B cell (primary cell): ENCODE measurements around the gene GTF3C4. TPM values are rescaled to one million over a fixed set of nuclear protein-coding genes. Genes with fewer than 3 reads are reported as not detected.

Experiments
- ATAC-seq: fragments of 200-7000 bp; cut with Tn5 transposase; one replicate; pipeline ENCODE4 v1.10.0; 2021; ENCODE audit warnings: low read depth, mild to moderate bottlenecking, moderate number of reproducible peaks, moderate library complexity
- CTCF ChIA-PET: fragments of 350-600 bp; sonication (Branson Sonifier 250); formaldehyde crosslinking; loops from one replicate; lab custom pipeline; 2021; ENCODE audit warnings: antibody characterized with exemption, inconsistent platforms; lab: Charles Lee
- POLR2A ChIA-PET: fragments of 350-600 bp; sonication (Branson Sonifier 250); formaldehyde crosslinking; loops from one replicate; lab custom pipeline; 2021; ENCODE audit warnings: antibody characterized with exemption; lab: Charles Lee
- DNase-seq: peaks from one replicate; pipeline ENCODE4 v3.0.0; 2013
- H2AFZ ChIP-seq: 2 replicates; pipeline ENCODE4 v1.6.1; 2012; ENCODE audit warnings: mild to moderate bottlenecking, low read depth, low read length; ENCODE audit not compliant: insufficient read depth, poor library complexity, severe bottlenecking
- H3K27ac ChIP-seq, 2 donors: 1 replicate in 1 of 2; 2 replicates in 1 of 2; pipeline ENCODE4 v1.5.1; 2012 to 2013; ENCODE audit warnings: low read length in 2 of 2, mild to moderate bottlenecking in 2 of 2, moderate library complexity in 1 of 2
- H3K27me3 ChIP-seq, 4 experiments: fragments of 200-600 bp in 1 of 4; sonication (generic) in 1 of 4; replicated peaks in 1 of 4; 1 replicate in 2 of 4; 2 replicates in 2 of 4; pipeline versions ENCODE4 v1.6.1 to v1.7.0; 2013 to 2016; ENCODE audit warnings: low read length in 3 of 4, mild to moderate bottlenecking in 2 of 4, mixed read lengths in 1 of 4, moderate library complexity in 1 of 4; ENCODE audit not compliant: insufficient read depth in 4 of 4, control insufficient read depth in 3 of 4; ENCODE audit errors: control extremely low read depth in 1 of 4
- H3K36me3 ChIP-seq, 2 experiments: replicated peaks in 1 of 2; 1 replicate in 1 of 2; 2 replicates in 1 of 2; pipeline versions ENCODE4 v1.6.1 to v1.7.1; 2013; ENCODE audit warnings: low read length in 1 of 2; ENCODE audit not compliant: insufficient read depth in 2 of 2, control insufficient read depth in 1 of 2; ENCODE audit errors: control extremely low read depth in 1 of 2, extremely low read depth in 1 of 2
- H3K4me1 ChIP-seq, 2 donors: fragments of 200-600 bp in 1 of 2; sonication (generic) in 1 of 2; 1 replicate in 1 of 2; 2 replicates in 1 of 2; pipeline versions ENCODE4 v1.5.1 to v1.6.1; 2013 to 2017; ENCODE audit warnings: low read length in 2 of 2; ENCODE audit not compliant: control insufficient read depth in 2 of 2, insufficient read depth in 2 of 2
- H3K4me2 ChIP-seq: replicated peaks from 2 replicates; pipeline ENCODE3; 2012; ENCODE audit warnings: mild to moderate bottlenecking, low read depth, low read length; ENCODE audit not compliant: poor library complexity, severe bottlenecking
- H3K4me3 ChIP-seq, 5 experiments: fragments of 200-600 bp in 1 of 5; sonication (generic) in 1 of 5; 1 replicate in 3 of 5; 2 replicates in 2 of 5; pipeline versions ENCODE4 v1.5.1 to v1.7.0; 2011 to 2016; ENCODE audit warnings: low read length in 4 of 5, mild to moderate bottlenecking in 4 of 5, low read depth in 2 of 5, control low read depth in 1 of 5, moderate library complexity in 1 of 5; ENCODE audit not compliant: insufficient read depth in 1 of 5; ENCODE audit errors: control extremely low read depth in 1 of 5, extremely low read depth in 1 of 5
- H3K79me2 ChIP-seq: fragments of 200-600 bp; sonication (generic); one replicate; pipeline ENCODE4 v1.6.0; 2016; ENCODE audit warnings: low read length; ENCODE audit not compliant: control insufficient read depth, insufficient read depth
- H3K9ac ChIP-seq: fragments of 200-600 bp; sonication (generic); 2 replicates; pipeline ENCODE4 v1.6.1; 2017; ENCODE audit warnings: mild to moderate bottlenecking, low read length, moderate library complexity
- H3K9me3 ChIP-seq, 3 donors: one replicate each; pipeline versions ENCODE4 v1.6.1 to v1.7.1; 2013; ENCODE audit warnings: low read length in 2 of 3; ENCODE audit not compliant: control insufficient read depth in 2 of 3, insufficient read depth in 1 of 3; ENCODE audit errors: control extremely low read depth in 1 of 3
- H4K20me1 ChIP-seq: 2 replicates; pipeline ENCODE4 v1.6.0; 2012; ENCODE audit warnings: mild to moderate bottlenecking, low read length; ENCODE audit not compliant: insufficient read depth, control insufficient read depth, poor library complexity, severe bottlenecking
- H3K27ac Mint-ChIP-seq: one replicate; pipeline ENCODE4 v1.8.0; 2021; ENCODE audit warnings: mixed read lengths
- H3K27me3 Mint-ChIP-seq: one replicate; pipeline ENCODE4 v1.8.0; 2021; ENCODE audit warnings: mixed read lengths
- H3K4me1 Mint-ChIP-seq: one replicate; pipeline ENCODE4 v1.8.0; 2021; ENCODE audit warnings: mixed read lengths
- H3K4me3 Mint-ChIP-seq: one replicate; pipeline ENCODE4 v1.8.0; 2021; ENCODE audit warnings: mixed read lengths
- H3K9me3 Mint-ChIP-seq: one replicate; pipeline ENCODE4 v1.8.0; 2022; ENCODE audit warnings: mixed read lengths; ENCODE audit not compliant: insufficient read depth
- CTCF ChIP-seq: fragments of 200-600 bp; IDR thresholded peaks from one replicate; pipeline ENCODE4 v1.8.0; 2022; ENCODE audit warnings: antibody characterized with exemption, mild to moderate bottlenecking
- EZH2 ChIP-seq: IDR thresholded peaks from 2 replicates; pipeline ENCODE4 v1.6.1; 2012; ENCODE audit warnings: borderline replicate concordance, low read depth, mild to moderate bottlenecking, moderate library complexity, low read length; ENCODE audit not compliant: insufficient read depth, poor library complexity, severe bottlenecking
- WGBS: methylation state at CpG from one replicate; pipeline ENCODE4 v1.1.5; 2013; ENCODE audit warnings: missing lambda C conversion rate; ENCODE audit not compliant: insufficient coverage; 5-methylcytosine and 5-hydroxymethylcytosine counted together
- intact Hi-C: fragments of 100-400 bp; cut with micrococcal nuclease; formaldehyde crosslinking; loops from one replicate; pipeline ENCODE4 v1.10.0; 2022
- polyA plus RNA-seq: library from polyadenylated mRNA; depleted of rRNA; stranded (reverse); fragments of >200 nt; gene quantifications from 2 replicates; pipeline ENCODE4 v1.2.3, GENCODE V29; 2012
- total RNA-seq, 2 donors: library from RNA; stranded (reverse); fragments of 120-200 nt in 1 of 2; gene quantifications; 1 replicate in 1 of 2; 2 replicates in 1 of 2; pipeline versions ENCODE4 v1.2.3 to v1.2.4, GENCODE V29; 2013 to 2022

The GTF3C4 gene
- total and polyA plus RNA-seq, 2 donors (not counting 1 experiment from before 2014, with no cell fraction given) = 1.5 to 17.0 TPM

- Histone ChIP-seq H3K79me2 (no peaks in the 10 kb centered on the region), H3K4me3 (no peak overlapping the region), H3K4me2 (no peak overlapping the region), H2AFZ (no peak overlapping the region), H3K4me1 (no peaks in the 10 kb centered on the region), H3K36me3 (no peaks in the 10 kb centered on the region), H3K27ac (no peak overlapping the region), H3K9me3 (peaks cover 1 to 23% (median 9%) of the 10 kb centered on the region in 3 donors), H3K27me3 (peaks cover 0 to 3% (median 0%) of the 10 kb centered on the region in 4 experiments), H3K9ac (no peak overlapping the region), H4K20me1 (no peaks in the 10 kb centered on the region)
- POLR2A ChIA-PET = no interaction called here
- CTCF ChIA-PET = no interaction called here
- DNase-seq (no peak), ATAC-seq (no peak)
- no peaks in the 10 kb centered on the region for H3K4me1 Mint-ChIP-seq
- WGBS = no CpG with 5 or more reads among the region's 1 CpG
- H3K9me3 Mint-ChIP-seq = peaks cover 16% of the 10 kb centered on the region
- H3K4me3 Mint-ChIP-seq = no peak overlapping the region
- TF ChIP-seq EZH2 (no peak), CTCF (no peak)
- no peak overlapping the region for H3K27ac Mint-ChIP-seq
- intact Hi-C loops = no loop called here
- H3K27me3 Mint-ChIP-seq = peaks cover 15% of the 10 kb centered on the region
Measured at GRCh38 chr9:132699956-132700355, 29.7 kb downstream of the GTF3C4 start.

GRCh38 chr9:132702254-132702653 lies 32.0 kb downstream of the GTF3C4 start:
- Mint-ChIP-seq H3K9me3 (peaks cover 7% of the 10 kb centered on the region), H3K27ac (no peak overlapping the region), H3K4me1 (no peaks in the 10 kb centered on the region), H3K4me3 (no peak overlapping the region), H3K27me3 (peaks cover 23% of the 10 kb centered on the region)
- no CpG with 5 or more reads among the region's 1 CpG for WGBS
- CTCF ChIA-PET = no interaction called here
- H3K36me3 ChIP-seq = no peaks in the 10 kb centered on the region
- H3K9ac ChIP-seq = no peak overlapping the region
- H3K4me3 ChIP-seq = no peak overlapping the region
- no peaks in the 10 kb centered on the region for H3K4me1 ChIP-seq
- H3K4me2 ChIP-seq = no peak overlapping the region
- TF ChIP-seq CTCF = no peak
- no peak for TF ChIP-seq EZH2
- H3K79me2 ChIP-seq = no peaks in the 10 kb centered on the region
- H3K27me3 ChIP-seq = peaks cover 0 to 7% (median 1%) of the 10 kb centered on the region in 4 experiments
- intact Hi-C loops = no loop called here
- ATAC-seq (no peak), DNase-seq (no peak)
- no peak overlapping the region for H3K27ac ChIP-seq
- no peak overlapping the region for H2AFZ ChIP-seq
- peaks cover 0 to 12% (median 6%) of the 10 kb centered on the region in 3 donors for H3K9me3 ChIP-seq
- POLR2A ChIA-PET = no interaction called here
- H4K20me1 ChIP-seq = no peaks in the 10 kb centered on the region
